Inferior parietal cortex (tissue), 1 donor: ENCODE measurements around the gene AKR7A2.
"Not testable (repeated sequence)": the region's sequence is repeated elsewhere in the genome, so short reads cannot be mapped to it uniquely, and the experiment has no call there.

Experiments used
- DNase-seq: peaks from one replicate; pipeline ENCODE4 v3.0.0-alpha.2; 2016; ENCODE audit errors: extremely low spot score

Gene AKR7A2

GRCh38 chr1:19307794-19308508 is 4.0 kb downstream of the AKR7A2 start:
- no peak for DNase-seq

DNA sequence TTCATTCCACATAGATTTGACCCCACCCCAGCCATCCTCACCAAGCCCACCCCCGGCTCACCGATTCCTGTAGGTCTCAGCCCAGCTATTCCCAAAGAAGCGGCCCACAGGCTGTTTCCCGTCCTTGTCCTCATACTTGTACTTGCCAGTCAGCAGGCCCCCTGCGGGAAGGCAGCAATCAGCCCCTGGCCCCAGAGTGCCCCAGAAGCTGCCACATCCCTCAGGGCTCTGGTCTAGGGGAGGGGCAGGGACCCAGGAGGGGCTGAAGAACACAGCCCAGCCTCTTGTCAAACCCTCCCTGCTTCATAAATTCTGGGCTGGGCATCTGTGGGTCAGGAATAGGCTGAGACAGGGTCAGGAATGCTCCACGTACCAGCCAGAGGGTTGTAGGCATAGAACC is 5.0 kb downstream of the AKR7A2 start:
- DNase-seq, result no peak

DNA sequence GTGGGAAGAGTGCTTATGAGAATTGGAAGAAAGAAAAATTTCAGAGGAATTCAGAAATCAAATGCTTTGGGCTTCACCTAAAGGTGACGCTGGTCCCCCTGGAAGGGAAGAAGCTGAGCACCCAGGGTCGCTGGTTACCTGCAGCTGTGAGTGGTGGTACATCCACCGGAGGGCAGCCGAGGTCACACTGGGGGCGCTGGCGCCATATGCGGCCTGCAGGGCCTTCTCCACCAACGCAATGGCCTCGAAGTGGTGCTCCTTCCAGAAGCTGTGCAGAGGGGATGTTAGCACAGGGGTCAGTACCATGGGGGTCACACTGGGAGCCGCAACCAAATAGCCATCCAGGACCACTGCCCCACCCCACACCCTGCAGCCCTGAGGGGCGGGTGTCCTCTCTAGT is 6.1 kb downstream of the AKR7A2 start:
- no peak for DNase-seq

GRCh38 chr1:19304081-19304480 is 7.9 kb downstream of the AKR7A2 start:
- not testable (repeated sequence) for DNase-seq

GRCh38 chr1:19300211-19300610 is 11.7 kb downstream of the AKR7A2 start:
- DNase-seq, result no peak

DNA sequence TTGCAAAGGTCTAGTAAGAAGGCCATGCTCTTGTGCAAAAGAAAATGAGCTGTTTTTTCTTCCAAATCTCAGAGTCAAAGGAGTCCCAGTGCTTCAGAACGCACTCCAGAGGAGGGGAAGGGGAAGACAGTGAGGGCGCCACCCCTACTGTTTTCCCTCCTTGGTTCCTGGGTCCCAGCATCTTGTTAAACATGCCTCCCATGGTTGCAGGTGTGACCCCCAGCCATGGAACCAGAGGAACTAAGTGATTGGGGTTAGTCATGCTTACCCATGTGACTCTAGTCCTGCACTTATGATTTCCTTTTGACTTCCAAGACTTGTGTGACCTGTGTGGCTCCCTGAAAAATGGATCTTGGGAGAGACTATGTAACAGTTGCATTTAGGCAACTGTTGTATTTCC is 17.3 kb downstream of the AKR7A2 start:
- no peak for DNase-seq

- DNase-seq, result no peak
Observed at GRCh38 chr1:19289244-19289643, 22.7 kb downstream of the AKR7A2 start.

DNA sequence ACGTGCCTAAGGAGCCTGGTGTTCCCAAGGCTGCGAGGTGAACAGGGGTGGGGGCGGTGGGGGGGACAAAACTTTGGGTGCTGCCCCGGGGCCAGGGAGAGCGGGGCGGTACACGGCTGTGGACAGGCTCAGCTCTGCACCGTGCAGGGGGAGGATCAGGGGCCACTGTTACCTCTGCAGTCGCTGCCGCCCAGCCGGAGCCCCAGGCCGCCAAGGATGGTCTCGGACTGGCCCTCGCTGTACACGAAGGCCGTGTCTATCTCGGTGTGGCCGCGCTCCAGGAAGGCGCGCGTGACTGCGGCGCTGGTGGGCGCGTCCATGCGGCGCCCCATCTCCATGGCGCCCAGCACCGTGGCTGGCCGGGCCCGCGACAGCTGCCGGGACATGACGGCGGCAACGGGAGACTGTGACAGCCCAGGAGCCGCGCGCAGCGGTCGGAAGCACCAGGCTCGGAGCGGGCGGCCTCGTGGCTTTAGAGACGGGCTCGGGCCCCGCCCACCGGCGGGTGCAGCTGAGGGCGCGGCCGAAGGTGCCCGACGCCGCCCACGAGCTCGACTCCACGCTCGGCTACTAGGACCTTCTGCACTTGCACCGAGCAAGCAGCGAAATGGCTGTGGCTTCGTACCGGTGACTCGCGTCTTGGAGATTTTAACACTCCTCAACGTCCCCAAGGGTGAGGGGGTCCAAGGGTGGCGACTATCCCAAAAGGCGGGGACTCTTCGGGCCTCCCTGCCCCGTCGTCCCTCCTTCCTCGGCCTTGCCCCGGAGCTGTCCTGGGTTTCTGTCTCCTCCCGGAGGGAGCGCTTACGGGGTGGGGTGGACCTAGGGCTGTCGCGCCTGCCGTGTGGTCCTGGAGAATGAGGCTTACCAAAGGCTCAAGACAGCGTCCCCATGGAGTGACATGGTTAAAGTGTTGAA is 23.4 kb downstream of the AKR7A2 start, which contains the start of gene AKR7A3:
TSS of gene AKR7A3 (minus strand) at position 447 of the 918 bp plus-strand sequence. CDS start at position 386, 61 bp downstream.
- not testable (repeated sequence) for DNase-seq

- no peak for DNase-seq
Observed at GRCh38 chr1:19287436-19288185, 24.3 kb downstream of the AKR7A2 start.

DNA sequence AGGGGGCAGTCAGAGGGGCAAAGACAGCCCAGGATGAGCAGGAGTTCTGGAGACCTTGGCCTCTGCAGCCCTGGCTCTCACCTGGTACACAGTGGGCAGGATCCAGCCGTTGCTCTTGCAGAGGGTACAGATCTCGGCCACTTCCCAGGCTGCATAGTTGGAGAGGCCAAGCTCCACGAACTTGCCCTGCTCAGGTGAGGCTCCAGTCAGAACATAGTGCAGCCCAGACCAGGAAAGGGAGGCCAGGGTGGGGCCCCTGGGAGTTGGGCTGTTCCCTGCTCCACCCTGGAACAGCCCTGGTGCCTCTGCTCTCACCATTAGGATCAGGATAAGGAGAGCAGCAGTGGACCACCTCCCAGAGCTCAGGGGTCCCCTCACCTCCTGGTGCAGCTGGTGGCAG is 26.1 kb downstream of the AKR7A2 start:
- not testable (repeated sequence) for DNase-seq

DNA sequence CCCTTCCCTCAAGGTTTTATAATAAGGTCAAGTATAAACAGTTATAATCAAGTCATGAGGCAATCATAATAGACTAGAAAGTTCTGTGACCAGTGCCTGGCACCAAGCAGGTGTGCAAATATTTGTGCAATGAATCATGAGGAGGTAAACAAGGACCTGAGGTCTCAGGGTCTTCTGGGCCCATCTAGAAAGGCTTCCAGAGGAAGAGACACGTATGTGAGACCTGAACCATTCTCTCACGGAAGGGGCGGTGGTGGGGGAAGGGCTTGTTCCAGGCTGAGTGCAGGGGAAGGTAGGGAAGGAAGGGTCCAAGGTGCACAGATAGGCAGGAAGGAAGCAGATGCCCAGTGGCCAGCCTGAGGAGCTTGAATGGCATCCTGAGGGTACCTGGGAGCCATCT is 26.6 kb downstream of the AKR7A2 start:
- DNase-seq, result not testable (repeated sequence)

- DNase-seq, result no peak
Observed at GRCh38 chr1:19284881-19285280, 27.1 kb downstream of the AKR7A2 start.

DNA sequence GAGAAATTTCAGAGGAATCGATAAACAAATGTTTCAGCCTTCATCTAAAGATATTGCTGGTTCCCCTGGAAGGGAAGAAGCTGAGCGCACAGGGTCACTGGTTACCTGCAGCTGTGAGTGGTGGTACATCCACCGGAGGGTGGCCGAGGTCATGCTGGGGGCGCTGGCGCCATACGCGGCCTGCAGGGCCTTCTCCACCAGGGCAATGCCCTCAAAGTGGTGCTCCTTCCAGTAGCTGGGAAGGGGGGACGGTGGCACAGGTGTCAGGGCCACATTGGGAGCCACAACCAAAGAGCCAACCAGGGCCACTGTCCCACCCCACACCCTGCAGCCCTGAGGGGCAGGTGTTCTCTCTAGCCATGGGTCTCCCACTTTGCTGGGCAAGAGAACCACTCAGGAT is 28.1 kb downstream of the AKR7A2 start:
- no peak for DNase-seq

DNA sequence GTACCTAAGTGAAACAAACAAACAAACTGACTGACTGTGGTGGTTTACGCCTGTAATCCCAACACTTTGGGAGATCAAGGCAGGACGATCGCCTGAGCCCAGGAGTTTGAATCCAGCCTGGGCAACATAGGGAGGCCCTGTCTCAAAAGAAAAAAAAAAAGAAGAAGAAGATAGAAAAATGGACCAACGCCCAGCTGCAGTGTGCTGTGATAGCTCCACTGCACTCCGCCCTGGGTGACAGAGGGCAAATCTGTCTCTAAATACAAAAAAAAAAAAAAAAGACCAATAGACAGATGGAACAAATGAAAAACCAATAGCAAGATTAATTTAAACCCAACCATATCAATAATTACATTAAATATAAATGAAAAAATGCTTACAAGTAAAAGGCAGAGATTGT is 37.3 kb downstream of the AKR7A2 start:
- no peak for DNase-seq

DNA sequence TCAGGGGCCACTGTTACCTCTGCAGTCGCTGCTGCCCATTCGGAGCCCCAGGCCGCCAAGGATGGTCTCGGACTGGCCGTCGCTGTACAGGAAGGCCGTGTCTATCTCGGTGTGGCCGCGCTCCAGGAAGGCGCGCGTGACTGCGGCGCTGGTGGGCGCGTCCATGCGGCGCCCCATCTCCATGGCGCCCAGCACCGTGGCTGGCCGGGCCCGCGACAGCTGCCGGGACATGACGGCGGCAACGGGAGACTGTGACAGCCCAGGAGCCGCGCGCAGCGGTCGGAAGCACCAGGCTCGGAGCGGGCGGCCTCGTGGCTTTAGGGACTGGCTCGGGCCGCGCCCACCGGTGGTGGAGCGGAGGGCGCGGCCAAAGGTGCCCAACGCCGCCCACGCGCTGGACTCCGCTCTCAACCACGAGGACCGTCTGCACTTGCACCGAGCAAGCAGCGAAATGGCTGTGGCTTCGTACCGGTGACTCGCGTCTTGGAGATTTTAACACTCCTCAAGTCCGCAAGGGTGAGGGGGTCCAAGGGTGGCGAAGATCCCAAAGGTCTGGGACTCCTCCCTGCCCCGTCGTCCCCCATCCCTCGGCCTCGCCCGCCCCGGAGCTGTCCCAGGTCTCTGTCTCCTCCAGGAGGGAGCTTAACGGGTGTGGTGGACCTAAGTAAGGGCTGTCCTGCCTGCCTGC is 38.0 kb downstream of the AKR7A2 start:
- not testable (repeated sequence) for DNase-seq

GRCh38 chr1:19273106-19273843 is 38.7 kb downstream of the AKR7A2 start:
- no peak for DNase-seq

- DNase-seq, result no peak
Observed at GRCh38 chr1:19272064-19272463, 39.9 kb downstream of the AKR7A2 start.

DNA sequence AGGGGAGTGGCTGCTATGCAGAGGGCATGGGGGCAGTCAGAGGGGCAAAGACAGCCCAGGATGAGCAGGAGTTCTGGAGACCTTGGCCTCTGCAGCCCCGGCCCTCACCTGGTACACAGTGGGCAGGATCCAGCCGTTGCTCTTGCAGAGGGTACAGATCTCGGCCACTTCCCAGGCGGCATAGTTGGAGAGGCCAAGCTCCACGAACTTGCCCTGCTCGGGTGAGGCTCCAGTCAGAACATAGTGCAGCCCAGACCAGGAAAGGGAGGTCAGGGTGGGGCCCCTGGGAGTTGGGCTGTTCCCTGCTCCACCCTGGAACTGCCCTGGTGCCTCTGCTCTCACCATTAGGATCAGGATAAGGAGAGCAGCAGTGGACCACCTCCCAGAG is 41.6 kb downstream of the AKR7A2 start:
- DNase-seq, result not testable (repeated sequence)

DNA sequence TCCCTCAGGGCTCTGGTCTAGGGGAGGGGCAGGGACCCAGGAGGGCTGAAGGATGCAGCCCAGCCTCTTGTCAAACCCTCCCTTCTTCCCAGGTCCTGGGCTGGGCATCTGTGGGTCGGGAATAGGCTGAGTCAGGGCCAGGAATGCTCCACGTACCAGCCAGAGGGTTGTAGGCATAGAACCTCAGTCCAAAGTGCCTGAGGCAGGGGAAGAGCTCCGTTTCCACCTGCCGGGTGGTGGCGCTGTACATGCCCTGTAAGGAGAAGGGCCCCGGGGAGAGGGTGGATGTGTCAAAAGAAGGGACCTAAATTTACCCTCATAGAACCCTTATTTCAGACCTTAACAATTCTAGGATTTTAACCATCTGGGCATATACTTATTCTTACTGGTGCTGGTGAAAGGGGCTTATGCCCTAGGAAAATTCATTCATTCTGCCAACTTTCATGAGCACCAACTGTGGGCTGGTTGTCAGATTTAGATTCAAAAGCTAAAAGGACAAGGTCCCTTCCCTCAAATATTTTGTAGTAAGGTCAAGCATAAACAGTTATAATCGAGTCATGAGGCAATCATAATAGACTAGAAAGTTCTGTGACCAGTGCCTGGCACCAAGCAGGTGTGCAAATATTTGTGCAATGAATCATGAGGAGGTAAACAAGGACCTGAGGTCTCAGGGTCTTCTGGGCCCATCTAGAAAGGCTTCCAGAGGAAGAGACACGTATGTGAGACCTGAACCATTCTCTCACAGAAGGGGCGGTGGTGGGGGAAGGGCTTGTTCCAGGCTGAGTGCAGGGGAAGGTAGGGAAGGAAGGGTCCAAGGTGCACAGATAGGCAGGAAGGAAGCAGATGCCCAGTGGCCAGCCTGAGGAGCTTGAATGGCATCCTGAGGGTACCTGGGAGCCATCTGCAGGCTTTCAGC is 42.3 kb downstream of the AKR7A2 start:
- DNase-seq, result not testable (repeated sequence)

- DNase-seq, result no peak
Observed at GRCh38 chr1:19268445-19268844, 43.5 kb downstream of the AKR7A2 start.
